ENCODE data around the gene HIGD1B. TPM values are rescaled to one million over a fixed set of nuclear protein-coding genes. Genes with fewer than 3 reads are reported as not detected.
A peak's percentile ranks its signal among the peaks of the same experiment; 100 is the strongest.

HIGD1B gene
- total and polyA plus RNA-seq, 2 of the 13 experiments (the other 11 are each of a cell fraction or from before 2014, with no cell fraction given): not detected

DNA sequence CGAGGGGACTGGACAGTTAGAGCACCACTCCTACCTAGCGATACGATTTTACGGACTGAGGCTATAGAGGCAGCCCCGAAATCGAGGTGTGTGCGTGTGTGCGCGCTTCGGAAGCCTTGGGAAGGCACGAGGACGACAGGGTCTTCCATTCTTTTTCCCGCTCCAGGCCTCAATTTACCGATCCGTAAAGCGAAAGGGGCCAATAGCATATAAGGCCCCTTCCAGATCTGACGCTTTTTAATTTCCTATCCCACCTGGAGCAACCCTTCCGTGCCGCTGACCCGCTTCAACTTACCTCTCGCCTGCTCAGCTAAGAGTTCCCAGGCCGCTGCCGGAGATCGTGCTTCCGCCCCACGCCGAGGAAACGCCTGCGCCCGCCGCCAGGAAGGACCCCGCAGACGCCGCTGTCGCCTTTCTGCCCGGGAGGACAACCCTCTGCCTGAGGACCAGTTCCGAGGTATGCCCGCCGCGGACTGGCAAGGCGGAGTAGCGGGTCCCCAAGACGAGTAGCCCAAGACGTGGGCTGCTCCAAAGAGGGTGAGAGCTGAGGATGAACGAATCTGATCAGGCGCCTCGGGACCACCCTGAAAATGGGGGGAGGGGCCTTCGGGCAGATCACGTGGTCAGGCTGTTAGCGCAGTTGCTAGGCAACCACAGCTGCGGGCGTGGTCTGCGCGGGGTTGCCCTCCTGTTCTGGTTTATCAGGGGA lies 51.5 kb downstream of the HIGD1B start, which contains the start of gene EFTUD2 (continued):
- TF ChIP-seq, protein P1, sequence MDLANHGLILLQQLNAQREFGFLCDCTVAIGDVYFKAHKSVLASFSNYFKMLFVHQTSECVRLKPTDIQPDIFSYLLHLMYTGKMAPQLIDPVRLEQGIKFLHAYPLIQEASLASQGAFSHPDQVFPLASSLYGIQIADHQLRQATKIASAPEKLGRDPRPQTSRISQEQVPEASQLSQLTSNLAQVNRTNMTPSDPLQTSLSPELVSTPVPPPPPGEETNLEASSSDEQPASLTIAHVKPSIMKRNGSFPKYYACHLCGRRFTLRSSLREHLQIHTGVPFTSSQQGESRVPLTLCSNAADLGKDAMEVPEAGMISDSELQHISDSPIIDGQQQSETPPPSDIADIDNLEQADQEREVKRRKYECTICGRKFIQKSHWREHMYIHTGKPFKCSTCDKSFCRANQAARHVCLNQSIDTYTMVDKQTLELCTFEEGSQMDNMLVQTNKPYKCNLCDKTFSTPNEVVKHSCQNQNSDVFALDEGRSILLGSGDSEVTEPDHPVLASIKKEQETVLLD (CRISPR knock-in tag; IDR thresholded peaks at IDR 0.05; ENCODE audit: low read depth): peak; percentile 90
- TF ChIP-seq PTBP1 (IDR thresholded peaks at IDR 0.05; ENCODE audit: low read depth, low read length, poor library complexity, severe bottlenecking) (no peak), NFE2L2 (IDR thresholded peaks at IDR 0.05; ENCODE audit: low read length) (no peak), ZNF441 (CRISPR knock-in tag; IDR thresholded peaks at IDR 0.05; ENCODE audit: borderline replicate concordance) (no peak), TEAD2 (CRISPR knock-in tag; IDR thresholded peaks at IDR 0.05) (no peak; the same call in none of the 2 replicates), ZNF552 (CRISPR knock-in tag; IDR thresholded peaks at IDR 0.05; ENCODE audit: borderline replicate concordance) (peak; percentile 93; the same call in 1 of the 2 replicates), MED1 (CRISPR knock-in tag; IDR thresholded peaks at IDR 0.05) (peak; percentile 79), ZSCAN22 (CRISPR knock-in tag; IDR thresholded peaks at IDR 0.05) (peak; percentile 49; the same call in 1 of the 2 replicates), ZFY (CRISPR knock-in tag; IDR thresholded peaks at IDR 0.05) (peak; percentile 99), THAP11 (CRISPR knock-in tag; IDR thresholded peaks at IDR 0.05) (peak; percentile 97), TRIM24 (CRISPR knock-in tag; IDR thresholded peaks at IDR 0.05) (no peak), ZNF850 (CRISPR knock-in tag; conservative IDR thresholded peaks at IDR 0.05) (0 out of 2 replicates have a peak, but pooled peaks have one; percentile 2), SALL2 (CRISPR knock-in tag; IDR thresholded peaks at IDR 0.05) (peak; percentile 96; the same call in 1 of the 2 replicates), RBFOX2 (IDR thresholded peaks at IDR 0.05; ENCODE audit: low read depth, low read length) (peak; percentile 90), ZEB1 (IDR thresholded peaks at IDR 0.05; ENCODE audit: insufficient replicate concordance, low read depth) (no peak), ZFX (CRISPR knock-in tag; IDR thresholded peaks at IDR 0.05; ENCODE audit: low read depth) (peak; percentile 99), RFX5 (IDR thresholded peaks at IDR 0.05; ENCODE audit: low read depth, low read length) (no peak), TSC22D2 (CRISPR knock-in tag; IDR thresholded peaks at IDR 0.05; ENCODE audit: borderline replicate concordance) (peak; percentile 82), ZNF615 (CRISPR knock-in tag; IDR thresholded peaks at IDR 0.05; ENCODE audit: borderline replicate concordance) (peak; percentile 11; the same call in 1 of the 2 replicates), ZNF468 (CRISPR knock-in tag; IDR thresholded peaks at IDR 0.05) (no peak), ZNF12 (CRISPR knock-in tag; IDR thresholded peaks at IDR 0.05) (peak; percentile 58; the same call in 1 of the 2 replicates), NR2C2 (CRISPR knock-in tag; IDR thresholded peaks at IDR 0.05; ENCODE audit: borderline replicate concordance) (peak; percentile 90), ATM (IDR thresholded peaks at IDR 0.05; ENCODE audit: borderline replicate concordance) (no peak), ZNF878 (CRISPR knock-in tag; IDR thresholded peaks at IDR 0.05) (peak; percentile 81; the same call in 1 of the 2 replicates)
- TF ChIP-seq, protein P2, sequence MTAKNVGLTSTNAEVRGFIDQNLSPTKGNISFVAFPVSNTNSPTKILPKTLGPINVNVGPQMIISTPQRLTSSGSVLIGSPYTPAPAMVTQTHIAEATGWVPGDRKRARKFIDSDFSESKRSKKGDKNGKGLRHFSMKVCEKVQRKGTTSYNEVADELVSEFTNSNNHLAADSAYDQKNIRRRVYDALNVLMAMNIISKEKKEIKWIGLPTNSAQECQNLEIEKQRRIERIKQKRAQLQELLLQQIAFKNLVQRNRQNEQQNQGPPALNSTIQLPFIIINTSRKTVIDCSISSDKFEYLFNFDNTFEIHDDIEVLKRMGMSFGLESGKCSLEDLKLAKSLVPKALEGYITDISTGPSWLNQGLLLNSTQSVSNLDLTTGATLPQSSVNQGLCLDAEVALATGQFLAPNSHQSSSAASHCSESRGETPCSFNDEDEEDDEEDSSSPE (CRISPR knock-in tag; IDR thresholded peaks at IDR 0.05): peak; percentile 76
- TF ChIP-seq, protein P3, sequence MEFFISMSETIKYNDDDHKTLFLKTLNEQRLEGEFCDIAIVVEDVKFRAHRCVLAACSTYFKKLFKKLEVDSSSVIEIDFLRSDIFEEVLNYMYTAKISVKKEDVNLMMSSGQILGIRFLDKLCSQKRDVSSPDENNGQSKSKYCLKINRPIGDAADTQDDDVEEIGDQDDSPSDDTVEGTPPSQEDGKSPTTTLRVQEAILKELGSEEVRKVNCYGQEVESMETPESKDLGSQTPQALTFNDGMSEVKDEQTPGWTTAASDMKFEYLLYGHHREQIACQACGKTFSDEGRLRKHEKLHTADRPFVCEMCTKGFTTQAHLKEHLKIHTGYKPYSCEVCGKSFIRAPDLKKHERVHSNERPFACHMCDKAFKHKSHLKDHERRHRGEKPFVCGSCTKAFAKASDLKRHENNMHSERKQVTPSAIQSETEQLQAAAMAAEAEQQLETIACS (CRISPR knock-in tag; IDR thresholded peaks at IDR 0.05): no peak
- TF ChIP-seq, protein P4, sequence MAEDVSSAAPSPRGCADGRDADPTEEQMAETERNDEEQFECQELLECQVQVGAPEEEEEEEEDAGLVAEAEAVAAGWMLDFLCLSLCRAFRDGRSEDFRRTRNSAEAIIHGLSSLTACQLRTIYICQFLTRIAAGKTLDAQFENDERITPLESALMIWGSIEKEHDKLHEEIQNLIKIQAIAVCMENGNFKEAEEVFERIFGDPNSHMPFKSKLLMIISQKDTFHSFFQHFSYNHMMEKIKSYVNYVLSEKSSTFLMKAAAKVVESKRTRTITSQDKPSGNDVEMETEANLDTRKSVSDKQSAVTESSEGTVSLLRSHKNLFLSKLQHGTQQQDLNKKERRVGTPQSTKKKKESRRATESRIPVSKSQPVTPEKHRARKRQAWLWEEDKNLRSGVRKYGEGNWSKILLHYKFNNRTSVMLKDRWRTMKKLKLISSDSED (CRISPR knock-in tag; IDR thresholded peaks at IDR 0.05): no peak

All from HepG2 (cell line).